Gastrocnemius medialis (tissue), 4 donors: ENCODE measurements around the gene MEGF10. TPM values are rescaled to one million over a fixed set of nuclear protein-coding genes. Genes with fewer than 3 reads are reported as not detected.

Source experiments
- ATAC-seq, 2 donors: fragments of 150-250 bp; one replicate each; pipeline ENCODE4 v1.9.1; 2016
- DNase-seq, 2 donors: peaks; one replicate each; pipeline ENCODE4 v3.0.0-alpha.2; 2019
- H3K27ac ChIP-seq, 4 donors: fragments of 200-600 bp; sonication (generic); 1 replicate in 1 of 4; 2 replicates in 3 of 4; pipeline ENCODE4 v1.5.1; 2016 to 2018; ENCODE audit warnings: mild to moderate bottlenecking in 2 of 4, moderate library complexity in 1 of 4
- H3K27me3 ChIP-seq, 3 donors: fragments of 200-600 bp; sonication (generic) in 2 of 3; 1 replicate in 1 of 3; 2 replicates in 2 of 3; pipeline versions ENCODE4 v1.5.1 to v1.6.0; 2016 to 2019; ENCODE audit warnings: mild to moderate bottlenecking in 1 of 3, moderate library complexity in 1 of 3
- H3K36me3 ChIP-seq, 2 donors: fragments of 200-600 bp; sonication (generic) in 1 of 2; one replicate each; pipeline ENCODE4 v1.5.1; 2017 to 2018
- H3K4me1 ChIP-seq, 2 donors: fragments of 200-600 bp; sonication (generic) in 1 of 2; one replicate each; pipeline ENCODE4 v1.5.1; 2016 to 2017; ENCODE audit warnings: mild to moderate bottlenecking in 2 of 2
- H3K4me3 ChIP-seq, 4 donors: fragments of 200-600 bp; sonication (generic) in 3 of 4; 1 replicate in 1 of 4; 2 replicates in 3 of 4; pipeline ENCODE4 v1.5.1; 2016 to 2019; ENCODE audit warnings: mild to moderate bottlenecking in 2 of 4
- H3K9me3 ChIP-seq, 3 donors: fragments of 200-600 bp; sonication (generic) in 2 of 3; 1 replicate in 1 of 3; 2 replicates in 2 of 3; pipeline ENCODE4 v1.5.1; 2016 to 2019
- CTCF ChIP-seq, 5 experiments: fragments of 450-650 bp in 3 of 5; fragments of 200-600 bp in 2 of 5; sonication (generic) in 2 of 5; IDR thresholded peaks in 4 of 5; conservative IDR thresholded peaks in 1 of 5; 1 replicate in 4 of 5; 2 replicates in 1 of 5; pipeline ENCODE4 v1.5.1; 2016 to 2019; ENCODE audit warnings: antibody characterized with exemption in 5 of 5, mild to moderate bottlenecking in 3 of 5, moderate library complexity in 3 of 5
- POLR2A ChIP-seq, 2 donors: fragments of 450-650 bp; IDR thresholded peaks; one replicate each; pipeline ENCODE4 v1.6.1; 2017; ENCODE audit warnings: antibody characterized with exemption in 2 of 2, mild to moderate bottlenecking in 2 of 2, moderate library complexity in 2 of 2
- in situ Hi-C, 4 donors: fragments of 200-750 bp; cut with MboI; loops; one replicate each; pipeline versions ENCODE4 v1.15.0 to v1.8.0; 2017; ENCODE audit warnings: low sequenced_read_pairs in 4 of 4
- intact Hi-C: fragments of 100-400 bp; cut with DNase I; formaldehyde crosslinking; loops from one replicate; pipeline ENCODE4 v1.15.1; 2023; ENCODE audit warnings: low total_unique reads
- total RNA-seq, 4 donors: library from RNA; depleted of rRNA; stranded (reverse); fragments of >200 nt; gene quantifications; one replicate each; pipeline versions ENCODE4 v1.1.0 to v1.2.3, GENCODE V29; 2016

MEGF10 gene
- total RNA-seq, 4 donors from 2014 or later, result 6.7 to 25.4 (median 15.7) TPM

- Histone ChIP-seq H3K27ac (no peak overlapping the region), H3K4me1 (no peaks in the 10 kb centered on the region), H3K4me3 (no peak overlapping the region), H3K27me3 (no peaks in the 10 kb centered on the region), H3K36me3 (no peaks in the 10 kb centered on the region), H3K9me3 (no peaks in the 10 kb centered on the region)
- in situ Hi-C loops (no loop called here), intact Hi-C loops (no loop called here)
- TF ChIP-seq POLR2A (IDR thresholded peaks at IDR 0.05) (no peak), CTCF (IDR thresholded peaks at IDR 0.05 in 4 of 5, conservative IDR thresholded peaks at IDR 0.05 in 1 of 5) (no peak)
- no peak for ATAC-seq
- no peak for DNase-seq
These were observed 162.0 kb downstream of the MEGF10 start for GRCh38 chr5:127452626-127453025.

GRCh38 chr5:127471211-127471610 is 180.6 kb downstream of the MEGF10 start:
- ATAC-seq (no peak), DNase-seq (no peak)
- Histone ChIP-seq H3K4me1 (no peaks in the 10 kb centered on the region), H3K27ac (no peak overlapping the region), H3K27me3 (no peaks in the 10 kb centered on the region), H3K36me3 (no peaks in the 10 kb centered on the region), H3K4me3 (no peak overlapping the region), H3K9me3 (no peaks in the 10 kb centered on the region)
- intact Hi-C loops (no loop called here), in situ Hi-C loops (no loop called here)
- no peak for TF ChIP-seq CTCF (IDR thresholded peaks at IDR 0.05 in 4 of 5, conservative IDR thresholded peaks at IDR 0.05 in 1 of 5)
- TF ChIP-seq POLR2A (IDR thresholded peaks at IDR 0.05), result no peak

- in situ Hi-C loops (no loop called here), intact Hi-C loops (no loop called here)
- no peak for TF ChIP-seq CTCF (IDR thresholded peaks at IDR 0.05 in 4 of 5, conservative IDR thresholded peaks at IDR 0.05 in 1 of 5)
- no peak for TF ChIP-seq POLR2A (IDR thresholded peaks at IDR 0.05)
- no peak for DNase-seq
- Histone ChIP-seq H3K36me3 (no peaks in the 10 kb centered on the region), H3K27me3 (no peaks in the 10 kb centered on the region), H3K9me3 (no peaks in the 10 kb centered on the region), H3K27ac (no peak overlapping the region), H3K4me1 (no peaks in the 10 kb centered on the region), H3K4me3 (no peak overlapping the region)
- no peak for ATAC-seq
These were observed 182.1 kb downstream of the MEGF10 start for GRCh38 chr5:127472700-127473099.

- intact Hi-C loops, result no loop called here
- DNase-seq (no peak), ATAC-seq (no peak)
- Histone ChIP-seq H3K4me1 (no peaks in the 10 kb centered on the region), H3K4me3 (no peak overlapping the region), H3K27me3 (no peaks in the 10 kb centered on the region), H3K36me3 (no peaks in the 10 kb centered on the region), H3K27ac (no peak overlapping the region), H3K9me3 (no peaks in the 10 kb centered on the region)
- in situ Hi-C loops, result no loop called here
- TF ChIP-seq POLR2A (IDR thresholded peaks at IDR 0.05) (no peak), CTCF (IDR thresholded peaks at IDR 0.05 in 4 of 5, conservative IDR thresholded peaks at IDR 0.05 in 1 of 5) (no peak)
These were observed 195.9 kb downstream of the MEGF10 start for GRCh38 chr5:127486471-127486870.
